Myocyte (in vitro differentiated cells): ENCODE data around the gene RBM33. TPM values are rescaled to one million over a fixed set of nuclear protein-coding genes. Genes with fewer than 3 reads are reported as not detected.
"Not testable (repeated sequence)": the region's sequence is repeated elsewhere in the genome, so short reads cannot be mapped to it uniquely, and the experiment has no call there.

ENCODE experiments used
- DNase-seq: peaks from one replicate; pipeline ENCODE4 v3.0.0-alpha.2; 2012; ENCODE audit warnings: low read depth
- total RNA-seq: library from RNA; depleted of rRNA; stranded (reverse); fragments of >200 nt; gene quantifications from 2 replicates; pipeline ENCODE4 v1.2.3, GENCODE V29; 2014

The RBM33 gene
- total RNA-seq, 1 donor from 2014 or later: 29.4 TPM

DNA sequence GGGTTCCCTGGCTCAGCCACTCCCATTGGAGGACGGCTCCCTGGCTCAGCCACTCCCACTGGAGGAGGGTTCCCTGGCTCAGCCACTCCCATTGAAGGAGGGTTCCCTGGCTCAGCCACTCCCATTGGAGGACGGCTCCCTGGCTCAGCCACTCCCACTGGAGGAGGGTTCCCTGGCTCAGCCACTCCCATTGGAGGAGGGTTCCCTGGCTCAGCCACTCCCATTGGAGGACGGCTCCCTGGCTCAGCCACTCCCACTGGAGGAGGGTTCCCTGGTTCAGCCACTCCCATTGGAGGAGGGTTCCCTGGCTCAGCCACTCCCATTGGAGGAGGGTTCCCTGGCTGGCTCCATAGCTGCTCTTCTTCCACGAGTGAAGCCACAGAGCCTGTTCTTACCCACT lies 173.1 kb downstream of the RBM33 start:
- not testable (repeated sequence) for DNase-seq

- no peak for DNase-seq
Measured at GRCh38 chr7:155818154-155818819, 173.8 kb downstream of the RBM33 start.

- DNase-seq: no peak
Measured at GRCh38 chr7:155818820-155819168, 174.3 kb downstream of the RBM33 start.

- DNase-seq: no peak
Measured at GRCh38 chr7:155819186-155819585, 174.7 kb downstream of the RBM33 start.

- no peak for DNase-seq
Measured at GRCh38 chr7:155820246-155820645, 175.8 kb downstream of the RBM33 start.

DNA sequence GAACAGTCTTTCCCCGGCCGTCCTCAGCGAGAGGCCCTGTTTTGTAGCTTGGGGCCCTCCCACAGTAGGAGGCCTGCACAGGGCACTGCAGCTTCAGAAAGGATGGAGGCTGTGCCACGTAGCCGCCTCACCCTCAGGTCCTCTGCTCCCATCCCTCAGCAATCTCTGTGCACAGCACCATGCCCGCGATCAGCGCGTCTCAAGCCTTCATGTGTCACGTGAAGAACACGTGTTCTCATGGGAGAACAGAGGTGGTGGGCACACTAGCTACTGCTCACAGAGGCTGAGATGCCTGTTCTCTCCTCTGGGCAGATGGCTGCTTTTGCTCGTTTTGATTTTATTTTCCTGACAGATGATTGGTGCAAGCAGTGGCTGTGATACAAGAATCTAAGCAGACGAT lies 176.3 kb downstream of the RBM33 start:
- no peak for DNase-seq

DNA sequence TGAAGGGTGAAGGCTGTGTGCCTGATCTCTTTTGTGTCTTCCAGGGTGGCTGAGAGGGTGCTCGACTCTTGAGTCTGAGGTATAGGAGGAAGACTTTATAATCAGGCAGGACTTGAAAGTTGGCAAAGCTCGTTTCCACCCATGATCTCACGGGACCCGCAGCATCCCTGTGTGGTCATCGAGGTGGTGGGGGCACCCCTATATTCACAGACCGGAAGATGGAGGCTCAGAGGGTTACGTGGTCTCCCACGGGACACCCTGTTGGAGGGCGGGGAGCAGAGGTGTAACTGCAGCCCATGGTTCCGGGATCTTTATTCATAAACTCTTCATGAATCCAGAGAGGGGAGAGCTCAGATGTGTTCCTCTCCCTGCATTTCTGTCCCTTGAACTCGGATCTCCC lies 177.4 kb downstream of the RBM33 start:
- no peak for DNase-seq

- peak; percentile 19 for DNase-seq
Measured at GRCh38 chr7:155824227-155824886, 179.9 kb downstream of the RBM33 start.

DNA sequence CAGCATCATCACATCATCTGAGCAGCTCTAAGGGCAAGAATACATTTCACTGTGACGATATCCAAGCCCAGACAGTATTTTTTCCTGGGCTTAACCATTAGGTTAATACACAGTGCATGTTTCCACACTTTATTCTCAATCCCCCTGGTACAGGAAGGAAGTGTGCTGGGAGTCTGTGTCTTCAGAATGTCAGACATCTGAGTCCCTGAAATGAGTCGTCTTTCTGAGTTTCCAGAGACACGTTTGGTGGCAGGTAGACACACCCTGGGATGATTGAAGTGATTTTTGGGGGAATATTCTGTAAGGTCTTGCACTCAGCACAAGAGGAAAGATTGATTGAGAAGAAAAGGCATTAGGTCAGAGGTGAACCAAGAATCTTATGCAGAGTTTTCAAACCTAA lies 180.9 kb downstream of the RBM33 start:
- no peak for DNase-seq

DNA sequence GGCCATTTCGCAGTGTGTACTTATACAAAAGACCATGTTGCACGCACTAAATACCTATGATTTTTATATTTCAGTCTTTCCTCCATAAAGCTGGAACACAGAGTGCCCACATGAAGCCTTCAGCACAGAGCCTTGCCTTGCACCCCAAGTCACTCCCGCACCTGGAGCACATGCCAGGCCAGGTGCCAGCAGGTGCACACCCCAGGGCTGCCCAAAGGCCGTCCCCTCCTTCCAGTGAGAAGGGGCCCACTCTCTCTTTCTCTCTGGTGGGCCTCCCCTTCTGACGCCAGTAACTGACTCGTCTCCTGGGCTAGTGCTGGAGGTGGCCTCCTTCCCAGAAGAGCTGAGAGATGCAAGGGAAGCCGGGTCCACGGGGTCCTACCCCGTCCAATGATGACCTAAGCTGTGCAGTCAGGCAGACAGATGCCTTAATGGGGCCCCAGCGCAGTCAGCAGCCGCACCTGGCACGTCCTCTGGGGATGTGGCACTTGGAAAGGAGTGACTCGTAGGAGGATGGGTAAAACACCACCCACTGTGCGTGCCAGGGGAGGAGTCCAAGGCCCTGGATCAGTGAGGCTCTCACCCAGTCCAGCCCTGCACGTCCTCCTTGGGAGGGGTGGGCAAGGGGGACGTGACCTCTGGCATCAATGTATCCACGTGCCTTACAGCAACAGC lies 185.5 kb downstream of the RBM33 start:
- no peak for DNase-seq

Other genes starting within 250 kb of the RBM33 start
- 0.91 and 1.7 TPM in 2 replicates for gene EN2, start 186.5 kb upstream of the RBM33 start, total RNA-seq
- gene CNPY1, start 98.1 kb upstream of the RBM33 start, total RNA-seq: 0.68 and 2.2 TPM in 2 replicates
- 0.08 TPM in 1 of 2 replicates, not detected in the other for gene SHH, start 167.8 kb downstream of the RBM33 start, total RNA-seq